ENCODE measurements around the gene BBS1.

BBS1 gene

GRCh38 chr11:66477263-66478201, 32.9 kb upstream of the BBS1 start:
- no peak for DNase-seq (ENCODE audit: low read depth)

DNA sequence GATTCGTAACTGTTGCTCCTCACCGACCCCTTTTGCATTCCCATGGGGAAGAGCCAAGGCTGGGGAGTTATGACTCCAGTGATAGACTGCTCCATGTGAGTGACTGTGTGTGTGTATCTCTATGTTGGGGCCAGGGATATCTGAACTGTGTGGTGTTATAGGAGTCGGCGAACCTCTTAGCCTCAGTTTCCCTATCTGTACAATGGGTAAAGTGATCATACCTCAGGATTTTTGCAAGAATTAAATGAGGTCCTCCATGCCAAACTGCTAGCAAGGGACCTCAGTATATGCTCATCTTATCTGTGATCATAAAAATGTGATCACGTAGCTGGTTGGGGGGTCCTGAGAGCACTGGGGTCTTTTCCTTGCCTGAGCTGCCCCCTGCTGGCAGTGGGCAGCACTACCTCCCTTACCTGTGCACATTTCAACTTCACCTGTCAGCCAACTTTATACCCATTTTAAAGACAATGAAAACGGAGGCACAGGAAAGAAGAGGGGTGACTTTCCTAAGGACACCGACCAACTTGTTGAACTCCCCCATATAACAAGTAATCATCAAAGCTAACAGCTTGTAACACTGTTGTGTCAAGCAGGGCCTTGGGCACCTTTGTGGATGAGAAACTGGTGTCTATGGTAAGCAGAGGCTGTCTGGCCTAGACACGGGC, 31.6 kb upstream of the BBS1 start:
- DNase-seq (ENCODE audit: low read depth), result no peak

DNA sequence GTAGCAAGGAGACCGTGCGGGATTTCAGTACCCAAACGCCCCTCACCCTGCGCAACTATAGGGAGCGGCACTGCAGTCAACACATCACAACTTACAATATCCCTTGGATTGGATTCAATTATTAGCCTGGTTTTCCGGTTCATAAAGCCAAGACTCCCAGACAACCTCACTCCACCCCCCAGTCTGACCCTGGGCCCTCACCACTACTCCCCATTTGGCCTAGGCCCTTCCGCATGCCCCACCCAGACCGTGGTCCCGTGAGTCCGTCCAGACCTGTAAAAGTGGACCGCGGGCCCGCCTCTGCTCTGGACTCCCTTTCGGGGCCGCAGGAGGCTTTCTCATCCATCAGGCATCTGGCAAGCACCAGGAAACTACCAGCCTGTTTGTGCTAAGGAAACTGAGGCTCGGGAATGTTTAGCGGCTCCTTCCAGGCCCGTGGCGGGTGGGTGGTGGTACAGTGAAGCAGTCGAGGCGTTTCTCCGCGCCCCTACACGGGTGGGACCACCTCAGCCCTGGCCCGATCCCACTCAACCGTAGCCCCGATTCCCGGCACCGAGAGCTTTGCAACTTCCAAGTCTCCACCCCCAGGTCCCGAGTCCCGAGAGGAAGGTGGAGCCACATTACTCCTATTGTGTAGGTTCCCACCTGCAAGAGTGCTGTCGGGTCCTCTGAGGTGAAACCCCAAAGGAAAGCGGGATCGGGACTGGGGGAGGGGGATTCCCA, 30.9 kb upstream of the BBS1 start:
- no peak for DNase-seq (ENCODE audit: low read depth)

DNA sequence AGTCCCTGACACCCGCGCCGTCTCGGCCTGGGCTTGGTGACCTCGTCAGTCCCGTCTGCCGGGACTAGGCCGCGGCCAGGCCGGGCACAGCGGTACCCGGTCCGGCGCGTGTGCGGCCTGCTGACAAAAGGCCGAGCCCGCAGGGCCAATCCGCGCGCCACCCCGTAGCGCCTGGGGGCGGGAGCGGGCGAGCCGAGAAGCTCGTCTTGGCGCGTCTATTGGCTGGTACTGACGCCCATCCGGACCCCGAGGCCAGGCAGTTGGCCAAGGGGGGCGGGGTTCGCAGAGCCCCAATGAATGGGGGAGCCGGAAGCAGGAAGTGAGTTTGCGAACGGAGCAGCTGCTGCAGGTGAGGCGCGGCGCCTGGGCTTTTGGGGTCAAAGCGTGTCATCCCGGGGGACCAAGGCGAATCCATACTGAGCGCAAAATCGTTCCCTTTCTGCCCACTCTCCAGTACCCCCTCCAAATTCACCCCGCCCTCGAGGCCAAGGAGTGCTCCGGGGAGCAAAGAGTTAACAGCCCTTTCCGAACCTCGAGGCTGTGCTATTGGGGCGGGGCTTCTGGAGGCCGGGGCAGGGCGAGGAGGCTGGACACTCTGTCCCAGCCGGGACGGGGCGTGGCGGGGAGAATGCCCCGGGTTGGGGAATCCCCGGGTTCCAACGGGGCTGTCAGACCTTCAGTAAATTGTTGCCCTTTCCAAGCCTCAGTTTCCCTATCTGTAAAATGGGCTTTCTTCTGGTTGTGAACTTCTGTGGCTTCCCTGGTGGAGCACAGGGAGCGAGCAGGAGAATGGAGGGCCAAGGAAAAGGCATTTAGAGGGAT, 30.1 kb upstream of the BBS1 start, which contains the start of gene DPP3:
DPP3 (plus strand) TSS at position 318 of the 822 bp plus-strand sequence. CDS start 1,767 bp downstream, outside the sequence.
- peak; percentile 65 for DNase-seq (ENCODE audit: low read depth)

- no peak for DNase-seq (ENCODE audit: low read depth)
Measured at GRCh38 chr11:66484806-66485380, 25.5 kb upstream of the BBS1 start.

DNA sequence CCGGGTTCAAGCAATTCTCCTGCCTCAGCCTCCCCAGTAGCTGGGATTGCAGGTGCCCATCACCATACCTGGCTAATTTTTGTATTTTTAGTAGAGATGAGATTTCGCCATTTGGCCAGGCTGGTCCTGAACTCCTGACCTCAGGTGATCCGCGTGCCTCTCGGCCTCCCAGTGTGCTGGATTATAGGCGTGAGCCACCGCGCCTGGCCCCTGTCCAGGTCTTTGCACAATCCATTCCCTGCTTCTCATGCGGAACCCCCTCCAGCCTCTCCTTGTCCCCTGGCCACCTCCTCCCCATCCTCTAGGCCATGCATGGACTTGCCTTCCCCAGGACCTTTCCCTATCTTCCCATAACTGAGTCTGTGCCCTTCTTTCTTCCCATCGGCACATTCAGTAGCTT, 21.5 kb upstream of the BBS1 start:
- DNase-seq (ENCODE audit: low read depth), result no peak

- DNase-seq (ENCODE audit: low read depth), result no peak
Measured at GRCh38 chr11:66489636-66490035, 20.8 kb upstream of the BBS1 start.

DNA sequence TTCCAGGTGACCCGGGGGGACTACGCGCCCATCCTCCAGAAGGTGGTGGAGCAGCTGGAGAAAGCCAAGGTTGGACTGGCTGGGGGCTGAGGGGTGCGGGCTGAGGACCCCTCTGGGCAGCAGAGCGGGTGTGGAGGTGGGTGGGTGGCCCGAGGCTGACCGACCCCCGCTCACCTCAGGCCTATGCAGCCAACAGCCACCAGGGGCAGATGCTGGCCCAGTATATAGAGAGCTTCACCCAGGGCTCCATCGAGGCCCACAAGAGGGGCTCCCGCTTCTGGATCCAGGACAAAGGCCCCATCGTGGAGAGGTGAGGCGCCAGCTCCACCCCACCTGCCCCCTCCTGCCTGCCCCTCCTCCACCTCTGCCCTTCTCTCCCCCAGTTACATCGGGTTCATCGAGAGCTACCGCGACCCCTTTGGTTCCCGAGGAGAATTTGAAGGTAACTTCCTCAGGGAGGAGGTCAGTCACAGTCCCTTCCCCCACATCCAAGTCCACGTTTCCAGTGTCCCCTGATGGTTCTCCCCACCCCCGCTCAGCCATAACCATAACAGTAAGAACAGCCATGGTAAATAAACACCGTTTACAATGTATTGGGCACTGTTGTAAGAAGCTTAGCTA, 19.0 kb upstream of the BBS1 start:
- no peak for DNase-seq (ENCODE audit: low read depth)

- DNase-seq (ENCODE audit: low read depth), result no peak
Measured at GRCh38 chr11:66492161-66492865, 18.1 kb upstream of the BBS1 start.

DNA sequence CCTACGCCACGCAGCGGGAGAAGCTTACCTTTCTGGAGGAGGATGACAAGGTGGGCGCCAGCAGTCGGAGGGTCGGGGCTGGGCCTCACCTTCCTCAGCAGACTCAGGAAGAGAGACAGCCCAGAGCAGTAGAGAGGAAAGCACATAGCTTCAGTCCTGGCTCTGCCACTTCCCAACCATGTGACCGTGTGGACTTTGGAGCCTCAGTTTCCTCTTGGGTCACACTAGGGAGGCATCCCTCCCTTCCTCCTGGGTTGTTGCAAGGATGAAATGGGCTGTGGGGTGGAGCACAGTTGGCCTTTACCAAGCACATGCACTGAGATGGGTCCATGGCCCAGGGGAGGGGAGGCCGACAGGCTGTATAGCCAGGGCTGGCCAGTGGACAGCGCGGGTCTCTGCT, 17.3 kb upstream of the BBS1 start:
- DNase-seq (ENCODE audit: low read depth), result no peak

- no peak for DNase-seq (ENCODE audit: low read depth)
Measured at GRCh38 chr11:66494458-66494857, 16.0 kb upstream of the BBS1 start.

- no peak for DNase-seq (ENCODE audit: low read depth)
Measured at GRCh38 chr11:66494935-66495334, 15.5 kb upstream of the BBS1 start.

- no peak for DNase-seq (ENCODE audit: low read depth)
Measured at GRCh38 chr11:66495401-66495854, 15.0 kb upstream of the BBS1 start.

DNA sequence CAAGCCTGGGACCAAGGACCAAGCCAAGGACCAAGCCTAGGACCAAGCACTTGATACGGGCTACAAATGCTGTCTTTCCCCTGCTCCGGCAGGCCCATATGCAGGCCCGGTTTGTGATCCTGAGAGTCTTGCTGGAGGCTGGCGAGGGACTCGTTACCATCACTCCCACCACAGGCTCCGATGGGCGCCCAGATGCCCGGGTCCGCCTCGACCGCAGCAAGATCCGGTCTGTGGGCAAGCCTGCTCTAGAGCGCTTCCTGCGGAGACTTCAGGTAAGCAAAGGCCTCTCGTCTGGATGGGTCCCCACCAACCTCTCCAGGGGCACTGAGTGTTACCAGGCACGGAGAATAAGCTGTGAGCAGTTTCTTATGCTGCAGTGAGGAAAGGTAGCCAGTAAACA, 13.2 kb upstream of the BBS1 start:
- no peak for DNase-seq (ENCODE audit: low read depth)

- no peak for DNase-seq (ENCODE audit: low read depth)
Measured at GRCh38 chr11:66498506-66498905, 11.9 kb upstream of the BBS1 start.

DNA sequence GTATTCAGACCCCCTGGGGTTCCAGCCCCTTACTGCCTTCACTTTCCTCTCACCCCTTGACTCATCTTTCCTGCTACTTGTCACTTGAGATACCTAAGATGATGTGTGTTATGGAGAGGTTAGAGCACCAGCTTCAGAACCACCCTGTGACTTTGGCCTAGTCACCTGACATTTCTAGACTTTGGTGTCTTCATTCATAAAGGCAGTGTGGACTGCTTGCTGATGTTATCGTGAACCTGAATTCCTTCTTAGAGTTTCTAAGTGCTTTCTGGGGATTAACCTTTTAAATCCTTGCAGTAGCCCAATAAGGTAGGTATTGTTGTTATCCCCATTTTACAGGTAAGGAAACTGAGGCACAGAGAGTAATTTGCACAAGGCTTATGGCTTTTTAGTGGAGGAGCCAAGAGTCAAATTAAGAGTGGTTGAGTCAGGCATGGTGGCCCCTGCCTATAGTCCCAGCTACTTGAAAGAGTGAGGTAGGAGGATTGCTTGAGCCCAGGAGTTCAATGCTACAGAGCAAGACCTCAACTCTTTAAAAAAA, 5.1 kb upstream of the BBS1 start:
- no peak for DNase-seq (ENCODE audit: low read depth)

- no peak for DNase-seq (ENCODE audit: low read depth)
Measured at GRCh38 chr11:66509131-66509561, 1.3 kb upstream of the BBS1 start.

GRCh38 chr11:66510990-66511339, 530 bp downstream of the BBS1 start:
- no peak for DNase-seq (ENCODE audit: low read depth)

GRCh38 chr11:66523611-66524010, 13.2 kb downstream of the BBS1 start:
- DNase-seq (ENCODE audit: low read depth), result no peak
